ENCODE measurements around the gene MRI1. TPM values are rescaled to one million over a fixed set of nuclear protein-coding genes. Genes with fewer than 3 reads are reported as not detected.

Gene MRI1
- total and polyA plus RNA-seq, 10 of the 15 experiments (the other 5 are each of a cell fraction or from before 2014, with no cell fraction given) = 5.4 to 50.3 (median 28.3) TPM

GRCh38 chr19:13774217-13775191 lies 10.2 kb downstream of the MRI1 start, which contains the start of gene C19orf53 (continued):
- no peak for TF ChIP-seq CTCF (IDR thresholded peaks at IDR 0.05 in 2 of 3, conservative IDR thresholded peaks at IDR 0.05 in 1 of 3; ENCODE audit: control insufficient read depth in 2 of 3, extremely low read depth in 1 of 3, insufficient read depth in 1 of 3, low read depth in 3 of 3, low read length in 3 of 3)

GRCh38 chr19:13778398-13778797 lies 14.1 kb downstream of the MRI1 start:
- ChIA-PET POLR2A (interaction anchor here (0.5 kb wide), 1 partner anchor 446 kb away, joined by 5 read pairs; no protein-coding TSS in a partner anchor), RAD21 (ENCODE audit: unreplicated experiment) (interaction anchor here (2.3 kb wide), 1 partner anchor 84 kb away, joined by 8 read pairs; no protein-coding TSS in a partner anchor), SMC1A (ENCODE audit: uncharacterized antibody, unreplicated experiment) (no interaction called here), CTCF (no interaction called here)
- Histone ChIP-seq H3K36me3 (ENCODE audit: control insufficient read depth in 2 of 2, insufficient read depth in 2 of 2, low read length in 1 of 2) (peaks cover 12 to 16% of the 10 kb centered on the region in 2 experiments), H3K9ac (ENCODE audit: control insufficient read depth, insufficient read depth, low read length) (no peak overlapping the region), H3K4me2 (ENCODE audit: control insufficient read depth, insufficient read depth) (no peak overlapping the region), H4K20me1 (ENCODE audit: control insufficient read depth, insufficient read depth) (no peaks in the 10 kb centered on the region), H3K27me3 (replicated peaks in 1 of 2; ENCODE audit: control insufficient read depth in 2 of 2, insufficient read depth in 2 of 2, low read length in 1 of 2) (no peaks in the 10 kb centered on the region), H3K4me1 (ENCODE audit: control insufficient read depth, insufficient read depth, low read length) (peaks cover 5% of the 10 kb centered on the region), H2AFZ (ENCODE audit: control insufficient read depth, low read depth, low read length) (no peak overlapping the region), H3K79me2 (ENCODE audit: control insufficient read depth, insufficient read depth, low read length) (peaks cover 18% of the 10 kb centered on the region), H3K4me3 (no peak overlapping the region), H3K9me3 (replicated peaks; ENCODE audit: control insufficient read depth, insufficient read depth, low read length) (no peaks in the 10 kb centered on the region), H3K27ac (ENCODE audit: control insufficient read depth, insufficient read depth) (no peak overlapping the region)
- WGBS (ENCODE audit: insufficient coverage, insufficient replicate concordance, low lambda C conversion rate, missing lambda C conversion rate) = 96% methylated on average over 9 of the region's 9 CpGs
- in situ Hi-C loops (cut with MboI) = no loop called here
- no TSS peak for BruUV-seq (replicated peaks)
- no peak for FAIRE-seq
- intact Hi-C loops (cut with micrococcal nuclease; ENCODE audit: unreplicated experiment) = no loop called here
- no peak for ATAC-seq
- DNase-seq (ENCODE audit: low read depth, low spot score) = no peak
- no peak for TF ChIP-seq HDAC2 (IDR thresholded peaks at IDR 0.05)
- TF ChIP-seq BACH1 (IDR thresholded peaks at IDR 0.05; ENCODE audit: borderline replicate concordance) = no peak
- TF ChIP-seq MEF2B (IDR thresholded peaks at IDR 0.05; ENCODE audit: partially characterized antibody, poor library complexity, severe bottlenecking) = no peak
- no peak for TF ChIP-seq MTA2 (IDR thresholded peaks at IDR 0.05; ENCODE audit: low read depth)
- TF ChIP-seq PRDM15 (CRISPR knock-in tag; IDR thresholded peaks at IDR 0.05) = no peak
- no peak for TF ChIP-seq PAX5 (IDR thresholded peaks at IDR 0.05; ENCODE audit: borderline replicate concordance, low read depth, low read length)
- no peak for TF ChIP-seq TBL1XR1 (IDR thresholded peaks at IDR 0.05; ENCODE audit: low read depth, low read length)
- TF ChIP-seq, protein P1, sequence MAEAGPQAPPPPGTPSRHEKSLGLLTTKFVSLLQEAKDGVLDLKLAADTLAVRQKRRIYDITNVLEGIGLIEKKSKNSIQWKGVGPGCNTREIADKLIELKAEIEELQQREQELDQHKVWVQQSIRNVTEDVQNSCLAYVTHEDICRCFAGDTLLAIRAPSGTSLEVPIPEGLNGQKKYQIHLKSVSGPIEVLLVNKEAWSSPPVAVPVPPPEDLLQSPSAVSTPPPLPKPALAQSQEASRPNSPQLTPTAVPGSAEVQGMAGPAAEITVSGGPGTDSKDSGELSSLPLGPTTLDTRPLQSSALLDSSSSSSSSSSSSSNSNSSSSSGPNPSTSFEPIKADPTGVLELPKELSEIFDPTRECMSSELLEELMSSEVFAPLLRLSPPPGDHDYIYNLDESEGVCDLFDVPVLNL (IDR thresholded peaks at IDR 0.05; ENCODE audit: low read depth, low read length) = no peak
- no peak for TF ChIP-seq RFX5 (IDR thresholded peaks at IDR 0.05; ENCODE audit: low read depth, low read length)
- TF ChIP-seq, protein P2, sequence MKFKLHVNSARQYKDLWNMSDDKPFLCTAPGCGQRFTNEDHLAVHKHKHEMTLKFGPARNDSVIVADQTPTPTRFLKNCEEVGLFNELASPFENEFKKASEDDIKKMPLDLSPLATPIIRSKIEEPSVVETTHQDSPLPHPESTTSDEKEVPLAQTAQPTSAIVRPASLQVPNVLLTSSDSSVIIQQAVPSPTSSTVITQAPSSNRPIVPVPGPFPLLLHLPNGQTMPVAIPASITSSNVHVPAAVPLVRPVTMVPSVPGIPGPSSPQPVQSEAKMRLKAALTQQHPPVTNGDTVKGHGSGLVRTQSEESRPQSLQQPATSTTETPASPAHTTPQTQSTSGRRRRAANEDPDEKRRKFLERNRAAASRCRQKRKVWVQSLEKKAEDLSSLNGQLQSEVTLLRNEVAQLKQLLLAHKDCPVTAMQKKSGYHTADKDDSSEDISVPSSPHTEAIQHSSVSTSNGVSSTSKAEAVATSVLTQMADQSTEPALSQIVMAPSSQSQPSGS (IDR thresholded peaks at IDR 0.05; ENCODE audit: low read length) = no peak
- TF ChIP-seq SMAD5 (IDR thresholded peaks at IDR 0.05; ENCODE audit: low read depth) = no peak
- no peak for TF ChIP-seq NFIC (IDR thresholded peaks at IDR 0.05; ENCODE audit: low read depth, low read length)
